HK-2 (cell line): ENCODE data around the gene UNKL.

Experiments
- DNase-seq: peaks from one replicate; pipeline ENCODE4 v3.0.0-alpha.2; 2018; ENCODE audit not compliant: unreplicated experiment

Gene UNKL

DNA sequence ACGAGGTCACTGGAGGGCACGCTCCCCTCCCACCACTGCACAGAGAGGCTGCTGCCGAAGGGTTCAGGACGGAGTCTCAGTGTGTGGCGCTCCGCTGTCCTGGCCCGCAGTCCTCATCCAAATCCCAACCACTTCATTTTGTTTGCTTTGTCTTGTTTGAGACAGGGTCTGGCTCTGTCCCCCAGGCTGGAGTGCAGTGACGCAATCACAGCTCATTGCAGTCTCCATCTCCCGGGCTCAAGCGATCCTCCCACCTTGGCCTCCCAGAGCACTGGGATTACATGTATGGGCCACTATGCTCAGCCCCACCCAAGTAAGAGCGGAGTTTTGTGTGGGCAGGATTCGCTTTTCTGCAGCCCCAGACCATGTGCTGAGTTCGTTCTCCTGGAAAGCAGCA, 12.7 kb downstream of the UNKL start:
- DNase-seq: no peak

GRCh38 chr16:1401061-1401757, 13.3 kb downstream of the UNKL start:
- no peak for DNase-seq

DNA sequence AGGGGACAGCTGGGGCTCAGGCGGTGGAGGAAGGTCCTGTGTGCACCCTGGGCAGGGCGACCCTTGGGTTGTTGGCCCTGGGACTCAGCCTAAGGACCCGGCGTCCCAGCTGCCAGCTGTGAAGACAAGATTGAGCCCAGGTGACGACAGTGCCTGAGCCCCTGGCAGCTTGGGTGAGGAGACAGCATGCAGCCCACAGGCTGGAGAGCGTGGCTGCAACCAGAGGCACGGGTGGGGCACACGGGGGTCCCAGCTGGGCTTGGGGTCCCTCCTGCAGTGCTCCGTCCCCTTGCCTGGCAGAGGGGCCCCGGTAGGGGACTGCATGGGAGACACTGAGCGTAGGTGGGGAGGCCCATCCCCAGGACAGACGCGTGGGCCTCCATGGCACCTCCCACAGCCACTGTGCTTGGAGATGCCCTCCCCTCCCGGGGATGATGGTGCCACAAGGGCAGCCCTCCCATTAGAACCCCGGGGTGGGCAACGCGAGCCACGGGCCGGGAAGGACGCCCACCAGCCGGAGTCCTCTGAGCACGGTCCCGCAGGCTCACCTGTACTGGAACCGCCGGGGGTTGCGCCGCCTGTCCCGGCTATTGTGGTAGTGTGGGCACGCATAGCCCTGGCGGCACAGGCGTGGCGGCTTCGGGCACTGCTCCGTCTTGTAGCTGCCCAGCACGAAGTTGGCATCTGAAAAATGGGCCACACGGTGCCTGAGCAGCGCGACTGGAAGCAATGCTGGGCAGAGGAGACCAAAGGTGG, 15.5 kb downstream of the UNKL start:
- DNase-seq: no peak

GRCh38 chr16:1398351-1398750, 16.2 kb downstream of the UNKL start:
- no peak for DNase-seq

DNA sequence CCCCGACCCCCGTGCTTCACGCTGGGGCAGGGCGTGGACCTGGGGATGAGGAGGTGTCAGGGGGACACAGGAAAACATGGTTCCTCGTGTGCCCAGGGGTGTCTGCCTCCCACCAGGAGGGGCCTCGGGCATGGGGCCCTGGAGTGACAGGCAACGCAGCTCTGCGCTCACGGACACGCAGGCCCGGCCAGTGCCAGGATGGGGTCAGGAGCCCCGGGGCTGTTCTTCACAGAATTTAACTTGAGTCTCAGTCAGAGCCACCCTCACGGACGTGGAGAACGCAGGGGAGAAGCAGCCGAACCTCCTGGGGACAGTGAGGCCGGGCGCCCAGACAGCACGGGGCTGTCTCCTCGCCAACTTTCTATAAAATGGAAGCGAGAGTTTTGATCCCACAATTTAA, 16.7 kb downstream of the UNKL start:
- DNase-seq: no peak

- no peak for DNase-seq
Observed at GRCh38 chr16:1395444-1396031, 19.0 kb downstream of the UNKL start.

DNA sequence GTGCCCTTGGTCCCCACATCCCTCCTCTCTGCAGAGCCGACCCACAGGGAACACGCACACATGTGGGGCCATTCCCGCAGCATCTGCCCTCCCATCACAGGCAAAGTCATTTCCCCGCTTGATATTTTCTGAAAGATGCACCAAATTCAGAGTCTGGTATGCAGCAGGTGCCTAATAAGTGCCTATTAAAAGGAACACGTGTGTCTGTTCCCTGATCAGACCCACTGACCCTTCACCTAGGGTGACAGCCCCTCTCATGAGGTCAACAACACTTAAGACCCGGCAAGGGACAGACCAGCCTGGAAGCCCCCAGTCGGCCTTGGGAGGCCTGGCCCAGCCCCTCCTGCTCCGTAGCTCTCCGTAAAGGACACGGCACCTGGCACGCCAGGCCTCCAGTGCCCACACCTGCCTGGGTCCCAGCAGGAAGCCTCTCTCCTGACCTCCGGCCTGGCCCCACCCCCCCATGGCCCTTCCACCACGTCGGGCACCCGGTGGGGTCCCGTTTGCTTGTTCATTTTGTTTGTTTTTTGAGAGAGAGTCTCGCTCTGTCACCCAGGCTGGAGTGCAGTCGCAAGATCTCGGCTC, 20.0 kb downstream of the UNKL start:
- DNase-seq: no peak

DNA sequence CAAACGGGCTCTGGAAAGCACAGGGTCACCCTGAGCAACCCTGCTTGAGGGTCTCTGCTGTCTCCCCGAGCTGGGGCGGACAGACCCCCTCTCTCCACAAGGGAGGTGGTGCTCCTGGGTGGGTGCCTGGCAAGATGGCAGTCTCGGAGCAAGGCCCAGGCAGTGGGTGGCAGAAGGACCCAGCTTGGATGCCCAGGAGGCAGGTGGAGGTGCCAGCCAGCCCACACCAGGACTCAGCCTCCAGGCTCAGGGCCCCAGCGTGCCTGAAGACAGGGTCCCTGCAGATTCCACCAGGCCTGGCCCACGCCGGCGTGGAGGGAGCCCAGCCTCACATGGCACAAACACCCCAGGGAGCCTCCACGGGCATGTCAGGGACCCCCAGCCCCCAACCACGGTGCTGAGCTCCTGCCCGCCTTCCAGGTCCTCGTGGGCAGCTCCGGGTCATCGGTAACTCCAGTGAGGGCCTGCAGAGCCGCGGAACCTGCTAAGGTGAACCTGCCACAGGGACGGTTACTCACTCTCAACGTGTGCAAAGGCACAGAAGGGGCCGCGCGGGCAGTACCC, 20.8 kb downstream of the UNKL start:
- no peak for DNase-seq

DNA sequence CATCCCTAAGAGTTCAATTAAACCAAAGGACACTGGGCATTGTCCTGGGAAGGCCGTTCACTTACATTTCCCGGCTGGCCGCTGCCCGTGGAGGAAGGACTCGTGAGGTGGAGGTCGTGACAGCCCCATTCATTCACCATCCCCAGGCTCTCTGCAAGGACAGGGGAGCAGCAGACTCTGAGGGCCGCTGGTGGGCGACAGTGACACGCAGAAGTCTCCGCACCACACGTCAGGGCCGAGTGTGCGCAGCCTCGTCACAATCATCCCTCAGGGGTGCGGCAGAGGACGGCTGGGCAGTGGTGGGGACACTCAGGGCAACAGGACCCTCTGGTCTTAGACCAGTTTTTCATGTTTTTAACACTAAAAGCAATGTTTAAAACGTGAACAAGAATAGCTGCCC, 21.7 kb downstream of the UNKL start:
- no peak for DNase-seq

DNA sequence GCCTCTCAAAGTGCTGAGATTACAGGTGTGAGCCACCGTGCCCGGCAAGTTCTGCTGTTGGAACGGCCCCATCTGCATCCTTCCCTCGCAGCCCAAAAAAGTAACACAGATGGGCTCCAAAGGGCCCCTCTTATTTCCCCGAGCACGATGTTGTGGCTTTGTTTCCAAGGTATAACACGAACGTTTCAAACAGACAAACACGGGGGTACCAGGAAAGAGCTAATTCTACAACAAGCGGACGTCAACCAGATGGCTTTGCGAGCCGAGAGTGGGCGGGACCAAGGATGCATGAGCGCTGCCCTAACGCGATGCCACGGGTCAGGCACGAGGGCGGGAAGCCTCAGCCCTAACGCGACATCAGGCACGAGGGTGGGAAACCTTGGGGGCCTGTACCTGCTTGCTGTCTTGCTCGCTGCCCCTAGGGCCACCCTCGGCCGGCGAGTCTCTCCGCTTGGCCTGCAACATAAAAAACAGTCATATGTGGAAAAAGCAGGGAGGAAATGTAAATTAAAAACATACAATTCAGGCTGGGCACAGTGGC, 24.2 kb downstream of the UNKL start:
- DNase-seq: no peak

GRCh38 chr16:1389762-1390161, 24.7 kb downstream of the UNKL start:
- DNase-seq: no peak

GRCh38 chr16:1387331-1387730, 27.2 kb downstream of the UNKL start:
- DNase-seq: no peak

GRCh38 chr16:1385232-1385631, 29.3 kb downstream of the UNKL start:
- DNase-seq: no peak

GRCh38 chr16:1383556-1383955, 30.9 kb downstream of the UNKL start:
- no peak for DNase-seq

GRCh38 chr16:1381612-1382406, 32.7 kb downstream of the UNKL start:
- DNase-seq: no peak

DNA sequence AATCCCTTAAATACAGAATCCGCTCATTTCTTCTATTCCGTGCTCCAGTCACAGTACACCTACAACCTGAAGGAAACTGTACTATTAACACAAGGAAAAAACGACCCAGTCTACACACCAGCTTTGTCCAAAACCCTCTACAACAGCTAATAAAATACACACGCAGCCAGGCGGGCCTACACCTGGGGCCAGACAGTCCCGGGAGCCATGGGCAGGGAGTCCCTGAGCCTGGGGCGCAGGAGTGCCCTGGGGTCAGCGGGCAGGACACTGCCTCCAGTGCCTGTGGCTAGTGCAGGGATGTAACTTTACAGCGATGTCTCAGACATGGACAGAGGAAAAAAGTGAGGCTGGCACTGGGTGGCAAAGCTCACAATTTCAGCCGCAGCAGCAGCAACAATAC, 34.3 kb downstream of the UNKL start:
- DNase-seq: no peak

DNA sequence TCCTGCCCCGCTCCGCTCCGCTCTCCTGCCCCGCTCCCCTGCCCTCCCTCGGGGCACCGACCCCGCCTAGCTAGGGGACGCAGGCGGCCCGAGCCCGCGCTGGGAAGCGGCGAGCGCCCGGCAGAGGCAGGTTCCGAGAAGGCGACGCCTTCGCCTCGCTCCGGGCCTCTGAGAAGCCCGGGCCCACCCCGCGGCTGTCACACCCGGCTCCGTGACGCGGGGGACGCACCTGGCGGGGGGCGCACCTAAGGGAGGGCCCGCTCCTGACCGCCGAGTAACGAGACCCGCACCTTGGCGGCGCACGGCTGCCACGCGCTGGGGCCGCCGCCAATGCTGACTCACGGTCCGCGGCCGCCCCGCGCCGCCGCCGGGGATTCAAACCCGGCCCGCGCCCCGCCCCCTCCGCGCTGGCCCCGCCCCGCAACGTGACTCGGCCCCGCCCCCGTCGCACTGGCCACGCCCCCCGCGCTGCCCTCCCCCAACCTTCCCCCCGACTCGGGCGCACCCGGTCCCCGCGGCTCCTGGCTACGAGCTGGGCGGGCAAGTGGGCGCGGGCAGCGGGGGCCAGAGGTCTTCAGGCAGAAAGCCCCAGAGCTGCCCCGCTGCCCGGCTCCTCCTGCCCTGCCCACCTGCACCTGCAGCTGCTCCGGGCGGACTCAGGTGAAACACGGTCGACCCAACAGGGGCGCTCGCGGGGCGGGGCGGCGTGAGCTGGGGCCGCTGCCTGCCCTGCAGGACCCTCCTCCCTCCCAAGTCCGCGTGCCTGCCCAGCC, 35.0 kb downstream of the UNKL start:
- peak; percentile 64 for DNase-seq

- DNase-seq: peak; percentile 79
Observed at GRCh38 chr16:1378804-1379303, 35.6 kb downstream of the UNKL start.

GRCh38 chr16:1378087-1378803, 36.3 kb downstream of the UNKL start:
- DNase-seq: no peak
